ENCODE measurements around the gene MXD3.
"Not testable (repeated sequence)": the region's sequence is repeated elsewhere in the genome, so short reads cannot be mapped to it uniquely, and the experiment has no call there.

Gene MXD3

DNA sequence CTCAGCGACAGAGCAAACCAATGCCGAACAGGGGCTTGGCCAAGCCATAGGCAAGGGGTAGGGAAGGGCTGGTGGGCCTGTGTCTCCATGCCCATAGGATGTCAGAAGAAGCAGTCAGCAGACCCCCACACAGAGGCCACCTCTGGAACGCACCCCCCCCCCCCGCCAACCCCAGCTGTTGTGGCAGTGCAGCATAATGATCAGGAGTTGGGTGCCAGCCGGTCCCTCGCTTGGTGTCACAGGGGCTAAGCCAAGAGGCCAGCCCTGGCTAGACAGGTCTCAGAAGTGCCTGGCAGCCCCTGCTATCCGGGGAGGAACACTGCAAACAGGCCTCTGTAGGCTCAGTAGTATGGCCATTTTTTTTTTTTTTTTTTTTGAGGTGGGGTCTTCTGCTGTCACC lies 3.7 kb upstream of the MXD3 start:
- Mint-ChIP-seq H3K4me1 (ENCODE audit: low read depth) (peaks cover 26% of the 10 kb centered on the region), H3K36me3 (no peaks in the 10 kb centered on the region), H3K9me3 (ENCODE audit: low read depth) (no peaks in the 10 kb centered on the region), H3K27ac (no peak overlapping the region), H3K27me3 (no peaks in the 10 kb centered on the region), H3K4me3 (no peak overlapping the region)

GRCh38 chr5:177314376-177315342 lies 3.0 kb upstream of the MXD3 start:
- H3K27ac Mint-ChIP-seq, result no peak overlapping the region
- H3K27me3 Mint-ChIP-seq, result no peaks in the 10 kb centered on the region
- H3K4me3 Mint-ChIP-seq, result no peak overlapping the region
- H3K9me3 Mint-ChIP-seq (ENCODE audit: low read depth), result no peaks in the 10 kb centered on the region
- peaks cover 26% of the 10 kb centered on the region for H3K4me1 Mint-ChIP-seq (ENCODE audit: low read depth)
- no peaks in the 10 kb centered on the region for H3K36me3 Mint-ChIP-seq

GRCh38 chr5:177313561-177314259 lies 2.0 kb upstream of the MXD3 start:
- peaks cover 29% of the 10 kb centered on the region for H3K4me1 Mint-ChIP-seq (ENCODE audit: low read depth)
- H3K27me3 Mint-ChIP-seq, result no peaks in the 10 kb centered on the region
- H3K4me3 Mint-ChIP-seq, result no peak overlapping the region
- H3K27ac Mint-ChIP-seq, result no peak overlapping the region
- H3K9me3 Mint-ChIP-seq (ENCODE audit: low read depth), result no peaks in the 10 kb centered on the region
- no peaks in the 10 kb centered on the region for H3K36me3 Mint-ChIP-seq

DNA sequence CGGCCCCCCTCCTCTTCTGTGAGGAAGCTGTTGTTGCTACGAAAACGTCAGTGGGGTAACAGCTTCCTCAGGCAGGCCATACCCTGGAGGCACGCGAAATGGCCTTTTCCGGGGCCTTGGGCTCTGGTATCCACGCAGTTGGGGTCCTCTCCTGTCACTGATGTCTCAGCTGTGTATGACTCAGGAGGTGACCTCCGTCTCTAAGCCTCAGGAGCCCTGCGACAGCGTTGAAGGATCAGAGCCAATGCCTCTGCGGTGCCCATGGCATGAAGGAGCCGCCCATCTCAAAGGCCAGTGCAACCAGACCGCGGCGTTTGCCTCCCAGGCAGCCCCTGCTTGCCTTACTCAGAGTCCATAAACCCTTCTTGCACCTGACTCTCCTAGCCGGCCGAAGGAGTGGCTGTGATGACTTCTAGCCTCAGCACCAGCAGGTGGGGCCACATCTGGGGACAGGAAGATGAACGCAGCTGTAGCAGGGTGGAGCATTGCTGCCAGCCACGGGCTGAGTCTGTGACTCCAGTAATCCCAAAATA lies 1.0 kb upstream of the MXD3 start:
- H3K4me3 Mint-ChIP-seq, result peak overlapping the region; percentile 61
- no peaks in the 10 kb centered on the region for H3K27me3 Mint-ChIP-seq
- no peaks in the 10 kb centered on the region for H3K9me3 Mint-ChIP-seq (ENCODE audit: low read depth)
- no peaks in the 10 kb centered on the region for H3K36me3 Mint-ChIP-seq
- peaks cover 23% of the 10 kb centered on the region for H3K4me1 Mint-ChIP-seq (ENCODE audit: low read depth)
- peak overlapping the region; percentile 16 for H3K27ac Mint-ChIP-seq

DNA sequence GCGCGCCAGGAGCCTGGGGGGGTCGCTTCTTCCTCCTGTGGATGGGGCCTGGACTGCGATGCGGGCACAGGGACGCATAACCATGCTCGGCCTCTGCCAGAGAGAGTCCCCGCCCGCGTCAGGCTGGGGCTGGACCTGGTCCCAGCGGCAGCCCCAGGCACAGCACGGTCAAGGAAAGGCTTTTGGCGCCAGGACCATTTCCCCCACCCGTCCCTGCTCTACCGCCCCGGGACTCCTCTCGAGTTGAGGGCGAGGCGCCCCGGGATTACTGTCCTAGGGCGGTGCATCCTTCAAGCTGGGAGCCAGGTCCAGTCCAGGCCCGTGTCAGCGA lies 341 bp downstream of the MXD3 start:
- Mint-ChIP-seq H3K27ac (no peak overlapping the region), H3K4me3 (peak overlapping the region; percentile 67), H3K27me3 (no peaks in the 10 kb centered on the region), H3K9me3 (ENCODE audit: low read depth) (no peaks in the 10 kb centered on the region), H3K36me3 (no peaks in the 10 kb centered on the region), H3K4me1 (ENCODE audit: low read depth) (peaks cover 29% of the 10 kb centered on the region)

DNA sequence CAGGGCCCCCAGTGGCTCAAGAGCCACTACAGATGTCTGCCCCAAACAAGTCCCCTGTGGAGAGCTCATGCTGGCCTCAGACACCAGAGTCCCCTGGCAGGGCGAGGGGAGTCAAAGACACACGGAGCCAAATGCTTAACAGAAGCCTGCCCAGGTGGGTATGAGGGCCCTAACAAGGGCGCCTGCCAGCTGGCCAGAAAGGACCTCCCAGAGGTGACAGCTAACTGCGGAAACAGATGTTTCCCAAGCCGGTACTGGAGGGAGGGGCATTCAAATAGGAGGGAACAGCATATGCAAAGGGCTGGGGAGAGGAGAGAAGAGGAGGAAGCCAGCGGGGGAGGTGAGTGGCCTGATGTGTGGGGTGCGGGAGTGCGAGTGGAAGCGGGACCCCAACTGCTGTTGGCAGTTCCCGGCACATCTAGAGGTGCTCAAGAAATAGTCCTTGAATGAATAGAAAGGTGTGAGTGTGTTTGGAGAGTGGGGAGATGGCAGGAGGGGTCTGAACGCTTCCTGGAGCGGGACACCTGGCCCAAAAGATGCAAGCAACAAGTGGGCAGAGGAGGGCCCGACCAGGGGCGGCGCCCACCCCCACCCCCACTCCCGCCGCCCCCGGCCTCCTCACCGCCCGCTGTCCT lies 824 bp downstream of the MXD3 start:
- peaks cover 33% of the 10 kb centered on the region for H3K4me1 Mint-ChIP-seq (ENCODE audit: low read depth)
- no peaks in the 10 kb centered on the region for H3K27me3 Mint-ChIP-seq
- H3K9me3 Mint-ChIP-seq (ENCODE audit: low read depth), result no peaks in the 10 kb centered on the region
- H3K4me3 Mint-ChIP-seq, result peak overlapping the region; percentile 84
- H3K27ac Mint-ChIP-seq, result peak overlapping the region; percentile 25
- H3K36me3 Mint-ChIP-seq, result peaks cover 4% of the 10 kb centered on the region

DNA sequence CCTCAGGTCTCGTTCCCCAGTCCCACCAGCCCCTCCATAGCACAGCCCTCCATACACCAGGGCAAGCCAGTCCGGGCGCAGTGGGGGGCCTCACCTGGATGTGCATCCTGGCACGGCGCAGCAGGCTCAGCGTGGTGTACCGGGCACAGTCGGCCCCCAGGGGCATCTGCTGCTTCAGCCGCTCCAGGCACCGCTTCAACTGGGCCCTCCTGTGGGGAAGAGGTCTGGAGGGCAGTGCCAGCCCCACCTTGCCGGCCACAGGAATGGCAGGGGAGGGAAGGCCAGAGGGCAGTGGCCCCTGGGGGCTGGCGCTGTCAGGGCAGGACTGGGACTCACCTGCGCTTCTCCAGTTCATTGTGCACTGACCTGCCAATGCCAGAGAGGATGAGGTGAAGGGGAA lies 1.4 kb downstream of the MXD3 start:
- Mint-ChIP-seq H3K4me3 (no peak overlapping the region), H3K9me3 (ENCODE audit: low read depth) (no peaks in the 10 kb centered on the region), H3K4me1 (ENCODE audit: low read depth) (peaks cover 37% of the 10 kb centered on the region), H3K27ac (no peak overlapping the region), H3K27me3 (no peaks in the 10 kb centered on the region), H3K36me3 (peaks cover 7% of the 10 kb centered on the region)

DNA sequence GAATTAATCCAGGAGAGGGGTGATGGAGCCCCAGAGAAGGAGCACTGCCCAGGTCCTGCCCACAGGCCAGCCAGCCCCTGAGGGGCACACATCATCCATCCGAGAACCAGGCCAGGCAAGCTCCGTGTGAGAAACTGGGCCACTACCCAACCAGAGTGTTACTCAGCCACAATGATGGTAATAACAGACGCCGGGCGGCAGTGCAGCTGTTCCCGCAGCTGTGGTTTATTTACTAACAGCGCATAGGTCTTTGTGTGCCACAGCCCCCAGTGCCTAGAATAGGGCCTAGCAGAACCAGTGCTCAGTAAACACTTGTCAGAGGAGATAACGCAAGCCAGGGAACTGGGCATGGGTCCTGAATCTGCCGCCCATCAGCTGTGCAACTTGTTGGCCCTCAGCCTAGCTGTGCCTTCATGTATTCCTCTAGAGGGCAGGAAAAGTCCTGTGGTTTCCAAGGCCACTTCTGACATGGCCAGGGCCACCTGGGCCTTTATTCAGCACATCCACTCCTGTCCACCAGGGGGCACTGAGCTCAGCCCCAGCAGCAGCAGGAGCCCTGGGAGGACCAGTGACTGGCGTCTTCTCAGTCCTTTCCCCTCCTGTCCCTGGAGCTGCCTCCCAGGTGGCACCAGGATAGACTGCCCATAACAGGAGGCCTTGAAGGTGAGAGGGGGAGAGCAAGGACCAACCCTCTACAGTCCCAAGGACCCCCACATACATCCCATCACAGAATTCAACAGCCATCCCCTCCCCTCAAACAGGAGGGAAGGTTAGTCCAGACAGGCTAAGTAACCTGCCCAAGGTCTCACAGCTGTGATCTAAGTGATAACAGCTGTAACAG lies 2.1 kb downstream of the MXD3 start:
- H3K4me1 Mint-ChIP-seq (ENCODE audit: low read depth), result peaks cover 44% of the 10 kb centered on the region
- H3K36me3 Mint-ChIP-seq, result peaks cover 8% of the 10 kb centered on the region
- H3K9me3 Mint-ChIP-seq (ENCODE audit: low read depth), result no peaks in the 10 kb centered on the region
- no peaks in the 10 kb centered on the region for H3K27me3 Mint-ChIP-seq
- peak overlapping the region; percentile 22 for H3K27ac Mint-ChIP-seq
- H3K4me3 Mint-ChIP-seq, result peak overlapping the region; percentile 62

GRCh38 chr5:177308740-177309139 lies 3.0 kb downstream of the MXD3 start:
- peaks cover 47% of the 10 kb centered on the region for H3K4me1 Mint-ChIP-seq (ENCODE audit: low read depth)
- peaks cover 8% of the 10 kb centered on the region for H3K36me3 Mint-ChIP-seq
- H3K27ac Mint-ChIP-seq, result no peak overlapping the region
- no peaks in the 10 kb centered on the region for H3K9me3 Mint-ChIP-seq (ENCODE audit: low read depth)
- no peak overlapping the region for H3K4me3 Mint-ChIP-seq
- H3K27me3 Mint-ChIP-seq, result no peaks in the 10 kb centered on the region

DNA sequence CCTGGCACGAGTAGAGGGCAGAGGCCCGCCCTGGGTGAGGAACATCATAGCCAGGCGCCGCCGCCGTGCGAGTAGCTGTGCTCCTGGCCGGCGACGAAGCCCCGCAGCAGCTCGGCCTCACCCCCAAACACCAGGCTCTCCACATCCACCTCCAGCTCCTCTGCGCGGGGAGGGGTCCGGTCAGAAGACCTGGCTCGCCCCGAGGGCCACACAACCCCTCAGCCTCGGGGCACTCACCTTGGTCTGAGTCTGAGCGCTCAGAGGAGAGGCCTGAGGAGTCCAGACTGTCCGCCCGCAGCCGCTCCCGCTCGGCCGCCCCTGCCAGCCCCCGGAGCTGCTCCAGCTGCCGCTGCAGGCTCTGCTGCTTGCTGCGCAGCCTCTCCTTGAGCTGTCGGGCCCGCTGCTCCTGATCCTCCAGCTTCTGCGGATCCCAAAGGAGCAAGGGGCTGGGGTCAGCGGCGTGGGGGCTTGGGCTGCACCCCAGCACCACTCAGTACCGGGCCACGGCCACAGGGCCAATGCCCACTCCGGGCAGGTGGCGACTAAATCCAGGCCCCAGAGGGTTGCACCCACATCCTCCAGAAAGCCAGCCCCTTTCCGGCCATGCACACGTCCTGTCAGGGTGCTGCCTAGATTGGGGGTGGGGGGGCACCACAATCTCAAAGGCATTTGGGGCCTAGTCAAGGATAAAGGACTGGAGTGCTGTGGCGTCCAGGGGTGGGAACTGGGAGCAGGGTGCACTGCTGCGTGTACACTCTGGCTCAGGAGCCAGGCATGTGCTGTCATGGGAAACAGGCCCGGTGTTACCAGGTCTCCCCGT lies 3.9 kb downstream of the MXD3 start:
- no peak overlapping the region for H3K4me3 Mint-ChIP-seq
- no peaks in the 10 kb centered on the region for H3K27me3 Mint-ChIP-seq
- no peaks in the 10 kb centered on the region for H3K9me3 Mint-ChIP-seq (ENCODE audit: low read depth)
- H3K36me3 Mint-ChIP-seq, result peaks cover 8% of the 10 kb centered on the region
- H3K27ac Mint-ChIP-seq, result no peak overlapping the region
- H3K4me1 Mint-ChIP-seq (ENCODE audit: low read depth), result peaks cover 47% of the 10 kb centered on the region

- H3K4me3 Mint-ChIP-seq, result peak overlapping the region; percentile 9
Measured at GRCh38 chr5:177306674-177307543, 4.8 kb downstream of the MXD3 start.

GRCh38 chr5:177306103-177306640 lies 5.5 kb downstream of the MXD3 start:
- not testable (repeated sequence) for H3K9me3 Mint-ChIP-seq (ENCODE audit: low read depth); H3K36me3 Mint-ChIP-seq; H3K27me3 Mint-ChIP-seq
- H3K4me3 Mint-ChIP-seq, result peak overlapping the region; percentile 98
- H3K4me1 Mint-ChIP-seq (ENCODE audit: low read depth), result peaks cover 57% of the 10 kb centered on the region
- peak overlapping the region; percentile 58 for H3K27ac Mint-ChIP-seq

More at GRCh38 chr5:177306674-177307543, 4.8 kb downstream of the MXD3 start:
- H3K9me3 Mint-ChIP-seq (ENCODE audit: low read depth), result no peaks in the 10 kb centered on the region
- H3K4me1 Mint-ChIP-seq (ENCODE audit: low read depth), result peaks cover 49% of the 10 kb centered on the region
- H3K36me3 Mint-ChIP-seq, result peaks cover 8% of the 10 kb centered on the region
- H3K27me3 Mint-ChIP-seq, result no peaks in the 10 kb centered on the region
- H3K27ac Mint-ChIP-seq, result peak overlapping the region; percentile 43
